Naive thymus-derived CD4-positive, alpha-beta T cell (primary cell): ENCODE measurements around the gene SNX24. TPM values are rescaled to one million over a fixed set of nuclear protein-coding genes. Genes with fewer than 3 reads are reported as not detected.
"Not testable (repeated sequence)": the region's sequence is repeated elsewhere in the genome, so short reads cannot be mapped to it uniquely, and the experiment has no call there.

Experiments used
- ATAC-seq: fragments of 150-1000 bp; cut with Tn5 transposase; 2 replicates; pipeline ENCODE4 v1.10.0; 2021; ENCODE audit warnings: mild to moderate bottlenecking, moderate library complexity
- CTCF ChIA-PET: fragments of 350-600 bp; sonication (Branson Sonifier 250); formaldehyde crosslinking; loops from one replicate; lab custom pipeline; 2021; ENCODE audit warnings: antibody characterized with exemption; lab: Charles Lee
- POLR2A ChIA-PET: fragments of 350-600 bp; sonication (Branson Sonifier 250); formaldehyde crosslinking; loops from one replicate; lab custom pipeline; 2021; ENCODE audit warnings: antibody characterized with exemption, inconsistent platforms; lab: Charles Lee
- DNase-seq, 9 donors: peaks; one replicate each; pipeline versions ENCODE4 v3.0.0 to v3.0.0-alpha.2; 2020 to 2022; ENCODE audit warnings: mixed read lengths in 1 of 9
- H3K27ac ChIP-seq: one replicate; pipeline ENCODE4 v1.7.0; 2013; ENCODE audit warnings: mild to moderate bottlenecking, low read depth, low read length, moderate library complexity
- H3K27me3 ChIP-seq, 2 donors: one replicate each; pipeline ENCODE4 v1.7.0; 2013; ENCODE audit warnings: low read length in 2 of 2, mild to moderate bottlenecking in 2 of 2, moderate library complexity in 2 of 2; ENCODE audit not compliant: control insufficient read depth in 2 of 2, insufficient read depth in 2 of 2
- H3K36me3 ChIP-seq, 3 experiments: 1 replicate in 2 of 3; 2 replicates in 1 of 3; pipeline ENCODE4 v1.7.0; 2013; ENCODE audit warnings: low read length in 3 of 3, mild to moderate bottlenecking in 3 of 3, moderate library complexity in 1 of 3; ENCODE audit not compliant: insufficient read depth in 3 of 3, control insufficient read depth in 2 of 3
- H3K4me1 ChIP-seq, 2 donors: one replicate each; pipeline ENCODE4 v1.7.0; 2013; ENCODE audit warnings: low read length in 2 of 2, mild to moderate bottlenecking in 2 of 2, moderate library complexity in 1 of 2; ENCODE audit not compliant: control insufficient read depth in 2 of 2, insufficient read depth in 2 of 2
- H3K4me3 ChIP-seq: 2 replicates; pipeline ENCODE4 v1.7.0; 2013; ENCODE audit warnings: mild to moderate bottlenecking, low read length
- H3K9me3 ChIP-seq, 3 experiments: 1 replicate in 2 of 3; 2 replicates in 1 of 3; pipeline ENCODE4 v1.7.0; 2013; ENCODE audit warnings: low read length in 3 of 3; ENCODE audit not compliant: control insufficient read depth in 2 of 3
- H3K27ac Mint-ChIP-seq, 9 donors: one replicate each; pipeline ENCODE4 v1.8.0; 2020 to 2022; ENCODE audit warnings: mixed read lengths in 9 of 9, mild to moderate bottlenecking in 8 of 9, moderate library complexity in 5 of 9, inconsistent platforms in 2 of 9
- H3K27me3 Mint-ChIP-seq, 5 donors: one replicate each; pipeline ENCODE4 v1.8.0; 2021 to 2022; ENCODE audit warnings: mixed read lengths in 5 of 5, mild to moderate bottlenecking in 1 of 5
- H3K36me3 Mint-ChIP-seq, 5 donors: one replicate each; pipeline ENCODE4 v1.8.0; 2020 to 2022; ENCODE audit warnings: mixed read lengths in 5 of 5, mild to moderate bottlenecking in 3 of 5, inconsistent platforms in 1 of 5
- H3K4me1 Mint-ChIP-seq, 7 donors: one replicate each; pipeline ENCODE4 v1.8.0; 2020 to 2022; ENCODE audit warnings: mixed read lengths in 7 of 7, mild to moderate bottlenecking in 3 of 7, inconsistent platforms in 1 of 7
- H3K4me3 Mint-ChIP-seq, 10 donors: one replicate each; pipeline ENCODE4 v1.8.0; 2020 to 2022; ENCODE audit warnings: mild to moderate bottlenecking in 10 of 10, mixed read lengths in 10 of 10, moderate library complexity in 6 of 10, inconsistent platforms in 2 of 10
- H3K9me3 Mint-ChIP-seq, 11 donors: one replicate each; pipeline ENCODE4 v1.8.0; 2020 to 2022; ENCODE audit warnings: mixed read lengths in 11 of 11, mild to moderate bottlenecking in 4 of 11, inconsistent platforms in 1 of 11, moderate library complexity in 1 of 11
- intact Hi-C, 2 donors: fragments of 100-400 bp; cut with micrococcal nuclease; formaldehyde crosslinking; loops; one replicate each; pipeline ENCODE4 v1.15.1; 2023
- polyA plus RNA-seq, 2 donors: library from polyadenylated mRNA; unstranded; fragments of 300-500 nt; fragmentation: Illumina TruSeq; gene quantifications; one replicate each; pipeline ENCODE4 v1.2.3, GENCODE V29; 2021
- total RNA-seq, 6 experiments: library from RNA in 5 of 6; stranded (reverse) in 5 of 6; gene quantifications; 1 replicate in 5 of 6; 2 replicates in 1 of 6; pipeline ENCODE4 v1.2.3 and lab custom pipeline; 2021 to 2026

The SNX24 gene
- total and polyA plus RNA-seq, 7 experiments from 2014 or later, result 1.2 to 3.5 (median 2.1) TPM

DNA sequence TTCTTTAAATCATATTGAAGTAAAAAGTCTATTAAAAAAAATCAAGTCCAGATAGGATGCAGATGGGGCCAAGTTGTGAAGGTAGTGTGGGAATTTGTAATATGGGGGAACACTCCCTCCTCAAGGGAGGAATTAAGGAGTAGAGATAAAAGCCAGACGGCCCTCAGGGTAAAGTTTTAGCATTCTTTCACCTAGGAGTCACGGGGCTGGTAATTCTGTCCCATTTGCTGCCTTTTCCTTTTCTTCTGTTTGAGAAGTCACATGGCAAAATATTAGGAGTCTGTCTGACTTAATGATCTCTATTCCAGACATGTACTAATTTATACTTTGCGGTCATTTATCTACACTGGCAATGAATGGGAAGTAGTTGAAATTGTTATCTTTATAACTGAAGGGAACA lies 61.9 kb downstream of the SNX24 start:
- Mint-ChIP-seq H3K4me1 (peaks cover 4 to 11% (median 8%) of the 10 kb centered on the region in 7 donors), H3K4me3 (no peak overlapping the region), H3K9me3 (peaks cover 0 to 5% (median 0%) of the 10 kb centered on the region in 11 donors), H3K27ac (no peak overlapping the region), H3K36me3 (no peaks in the 10 kb centered on the region), H3K27me3 (no peaks in the 10 kb centered on the region)
- no peak overlapping the region for H3K27ac ChIP-seq
- no peak overlapping the region for H3K4me3 ChIP-seq
- no peaks in the 10 kb centered on the region for H3K9me3 ChIP-seq
- no peaks in the 10 kb centered on the region for H3K36me3 ChIP-seq
- no peaks in the 10 kb centered on the region for H3K27me3 ChIP-seq
- DNase-seq (no peak), ATAC-seq (no peak)
- POLR2A ChIA-PET, result no interaction called here
- peaks cover 3 to 8% of the 10 kb centered on the region in 2 donors for H3K4me1 ChIP-seq
- intact Hi-C loops, result loop anchor here in 1 of 2 donors (10.0 kb wide), 1 partner anchor 458 kb away; no protein-coding TSS in a partner anchor
- CTCF ChIA-PET, result interaction anchor here (0.6 kb wide), 1 partner anchor 22 kb away, joined by 10 read pairs; no protein-coding TSS in a partner anchor

GRCh38 chr5:122908108-122908507 lies 62.7 kb downstream of the SNX24 start:
- H3K36me3 Mint-ChIP-seq, result no peaks in the 10 kb centered on the region
- Histone ChIP-seq H3K9me3 (no peaks in the 10 kb centered on the region), H3K36me3 (no peaks in the 10 kb centered on the region), H3K27me3 (no peaks in the 10 kb centered on the region), H3K27ac (no peak overlapping the region), H3K4me1 (peaks cover 0 to under 1% of the 10 kb centered on the region in 2 donors), H3K4me3 (no peak overlapping the region)
- H3K27me3 Mint-ChIP-seq, result no peaks in the 10 kb centered on the region
- CTCF ChIA-PET, result no interaction called here
- DNase-seq, result no peak
- no peak overlapping the region for H3K27ac Mint-ChIP-seq
- H3K4me1 Mint-ChIP-seq, result peaks cover 0 to 5% (median 2%) of the 10 kb centered on the region in 7 donors
- H3K4me3 Mint-ChIP-seq, result no peak overlapping the region
- ATAC-seq, result no peak
- peaks cover 0 to 11% (median 0%) of the 10 kb centered on the region in 11 donors for H3K9me3 Mint-ChIP-seq
- POLR2A ChIA-PET, result no interaction called here
- intact Hi-C loops, result loop anchor here in 1 of 2 donors (10.0 kb wide), 1 partner anchor 457 kb away; no protein-coding TSS in a partner anchor

GRCh38 chr5:122908662-122909061 lies 63.2 kb downstream of the SNX24 start:
- no peaks in the 10 kb centered on the region for H3K27me3 Mint-ChIP-seq
- no peaks in the 10 kb centered on the region for H3K36me3 ChIP-seq
- ChIA-PET POLR2A (no interaction called here), CTCF (no interaction called here)
- H3K9me3 Mint-ChIP-seq, result peaks cover 0 to 11% (median 0%) of the 10 kb centered on the region in 11 donors
- ATAC-seq, result no peak
- H3K27me3 ChIP-seq, result no peaks in the 10 kb centered on the region
- H3K4me1 Mint-ChIP-seq, result no peaks in the 10 kb centered on the region
- no peak overlapping the region for H3K4me3 ChIP-seq
- H3K36me3 Mint-ChIP-seq, result no peaks in the 10 kb centered on the region
- H3K9me3 ChIP-seq, result no peaks in the 10 kb centered on the region
- no peak overlapping the region for H3K27ac Mint-ChIP-seq
- intact Hi-C loops, result loop anchor here in 1 of 2 donors (10.0 kb wide), 1 partner anchor 456 kb away; no protein-coding TSS in a partner anchor
- H3K4me1 ChIP-seq, result no peaks in the 10 kb centered on the region
- DNase-seq, result no peak
- no peak overlapping the region for H3K4me3 Mint-ChIP-seq
- no peak overlapping the region for H3K27ac ChIP-seq

- Mint-ChIP-seq H3K36me3 (no peaks in the 10 kb centered on the region), H3K27ac (no peak overlapping the region), H3K27me3 (no peaks in the 10 kb centered on the region), H3K4me3 (no peak overlapping the region), H3K9me3 (peaks cover 0 to 11% (median 4%) of the 10 kb centered on the region in 11 donors), H3K4me1 (no peaks in the 10 kb centered on the region)
- ChIA-PET POLR2A (no interaction called here), CTCF (no interaction called here)
- Histone ChIP-seq H3K4me1 (no peaks in the 10 kb centered on the region), H3K36me3 (no peaks in the 10 kb centered on the region), H3K9me3 (no peaks in the 10 kb centered on the region), H3K27me3 (no peaks in the 10 kb centered on the region), H3K27ac (no peak overlapping the region), H3K4me3 (no peak overlapping the region)
- no peak for ATAC-seq
- intact Hi-C loops, result loop anchor here in 1 of 2 donors (10.0 kb wide), 1 partner anchor 455 kb away; no protein-coding TSS in a partner anchor
- DNase-seq, result no peak
These were observed 64.2 kb downstream of the SNX24 start for GRCh38 chr5:122909470-122910100.

DNA sequence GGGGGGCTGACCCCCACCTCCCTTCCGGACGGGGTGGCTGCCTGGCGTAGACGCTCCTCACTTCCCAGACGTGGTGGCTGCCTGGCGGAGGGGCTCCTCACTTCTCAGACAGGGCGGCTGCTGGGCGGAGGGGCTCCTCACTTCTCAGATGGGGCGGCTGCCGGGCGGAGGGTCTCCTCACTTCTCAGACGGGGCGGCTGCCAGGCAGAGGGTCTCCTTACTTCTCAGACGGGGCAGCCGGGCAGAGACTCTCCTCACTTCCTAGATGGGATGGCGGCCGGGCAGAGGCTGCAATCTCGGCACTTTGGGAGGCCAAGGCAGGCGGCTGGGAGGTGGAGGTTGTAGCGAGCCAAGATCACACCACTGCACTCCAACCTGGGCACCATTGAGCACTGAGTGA lies 68.0 kb downstream of the SNX24 start:
- DNase-seq, H3K27ac ChIP-seq, ATAC-seq, H3K27me3 ChIP-seq, H3K9me3 ChIP-seq, POLR2A ChIA-PET, H3K27ac Mint-ChIP-seq, H3K4me1 ChIP-seq, H3K4me3 ChIP-seq, H3K36me3 ChIP-seq, H3K27me3 Mint-ChIP-seq, H3K4me3 Mint-ChIP-seq, CTCF ChIA-PET, intact Hi-C loops, H3K4me1 Mint-ChIP-seq: not testable (repeated sequence)
- Mint-ChIP-seq H3K9me3 (peaks cover 0 to 22% (median 6%) of the 10 kb centered on the region in 11 donors), H3K36me3 (peaks cover 0 to 12% (median 4%) of the 10 kb centered on the region in 5 donors)

- ATAC-seq (no peak), DNase-seq (no peak)
- peaks cover 0 to 2% (median 0%) of the 10 kb centered on the region in 7 donors for H3K4me1 Mint-ChIP-seq
- Histone ChIP-seq H3K27me3 (no peaks in the 10 kb centered on the region), H3K27ac (no peak overlapping the region), H3K4me3 (no peak overlapping the region), H3K36me3 (no peaks in the 10 kb centered on the region), H3K4me1 (no peaks in the 10 kb centered on the region), H3K9me3 (no peaks in the 10 kb centered on the region)
- no peak overlapping the region for H3K4me3 Mint-ChIP-seq
- ChIA-PET POLR2A (no interaction called here), CTCF (no interaction called here)
- intact Hi-C loops, result no loop called here
- no peaks in the 10 kb centered on the region for H3K27me3 Mint-ChIP-seq
- peaks cover 0 to 12% (median 4%) of the 10 kb centered on the region in 5 donors for H3K36me3 Mint-ChIP-seq
- no peak overlapping the region for H3K27ac Mint-ChIP-seq
- H3K9me3 Mint-ChIP-seq, result peaks cover 0 to 16% (median 6%) of the 10 kb centered on the region in 11 donors
These were observed 70.5 kb downstream of the SNX24 start for GRCh38 chr5:122915717-122916461.
